ENCODE results near the gene GDPD5. TPM values are rescaled to one million over a fixed set of nuclear protein-coding genes. Genes with fewer than 3 reads are reported as not detected.
A peak's percentile ranks its signal among the peaks of the same experiment; 100 is the strongest.

Gene GDPD5
- total RNA-seq, 1 experiment from 2014 or later, result 12.2 TPM

DNA sequence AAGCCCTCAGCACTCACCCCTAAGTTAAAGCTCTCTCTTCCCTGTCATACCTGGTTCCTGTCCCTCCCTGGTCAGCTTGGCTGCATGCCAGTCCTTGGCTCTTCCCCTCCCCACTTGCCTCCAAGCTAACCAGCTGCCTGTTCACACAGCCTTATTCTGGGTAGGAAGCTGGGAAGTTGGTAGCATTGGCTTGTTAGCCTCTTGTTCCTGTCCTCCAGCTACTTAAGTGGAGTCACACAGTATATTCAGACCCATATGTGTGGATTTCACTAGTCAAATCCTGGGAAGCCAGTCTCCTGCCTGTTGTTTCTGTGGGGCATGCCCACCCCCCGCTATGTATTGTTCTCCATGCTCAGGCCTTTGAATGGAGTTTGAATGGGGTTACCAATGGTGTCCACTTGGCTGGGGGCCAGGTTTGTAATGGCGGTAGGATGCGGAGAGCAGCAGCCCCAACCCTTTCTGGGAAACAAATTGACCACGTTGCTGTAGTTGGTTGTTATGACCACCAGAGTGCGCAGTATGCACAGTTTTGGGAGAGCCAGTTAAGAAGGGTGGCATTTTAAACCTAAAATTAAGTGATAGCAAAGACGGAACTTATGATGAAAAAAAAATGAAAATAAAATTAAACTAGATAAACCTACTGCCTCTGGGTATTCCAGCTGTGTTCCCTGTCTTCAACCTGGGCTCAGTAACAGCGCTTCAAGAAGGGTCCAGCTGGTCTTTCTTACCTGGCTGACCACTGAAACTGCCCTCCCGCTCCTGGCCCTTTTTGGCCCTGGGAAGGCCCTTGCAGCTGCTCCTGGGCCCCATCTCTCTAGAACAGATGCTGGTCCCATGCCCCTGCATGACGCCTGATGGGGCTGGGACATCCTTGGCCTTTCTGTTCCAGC is 137.1 kb downstream of the GDPD5 start (continued):
- TF ChIP-seq, protein P1, sequence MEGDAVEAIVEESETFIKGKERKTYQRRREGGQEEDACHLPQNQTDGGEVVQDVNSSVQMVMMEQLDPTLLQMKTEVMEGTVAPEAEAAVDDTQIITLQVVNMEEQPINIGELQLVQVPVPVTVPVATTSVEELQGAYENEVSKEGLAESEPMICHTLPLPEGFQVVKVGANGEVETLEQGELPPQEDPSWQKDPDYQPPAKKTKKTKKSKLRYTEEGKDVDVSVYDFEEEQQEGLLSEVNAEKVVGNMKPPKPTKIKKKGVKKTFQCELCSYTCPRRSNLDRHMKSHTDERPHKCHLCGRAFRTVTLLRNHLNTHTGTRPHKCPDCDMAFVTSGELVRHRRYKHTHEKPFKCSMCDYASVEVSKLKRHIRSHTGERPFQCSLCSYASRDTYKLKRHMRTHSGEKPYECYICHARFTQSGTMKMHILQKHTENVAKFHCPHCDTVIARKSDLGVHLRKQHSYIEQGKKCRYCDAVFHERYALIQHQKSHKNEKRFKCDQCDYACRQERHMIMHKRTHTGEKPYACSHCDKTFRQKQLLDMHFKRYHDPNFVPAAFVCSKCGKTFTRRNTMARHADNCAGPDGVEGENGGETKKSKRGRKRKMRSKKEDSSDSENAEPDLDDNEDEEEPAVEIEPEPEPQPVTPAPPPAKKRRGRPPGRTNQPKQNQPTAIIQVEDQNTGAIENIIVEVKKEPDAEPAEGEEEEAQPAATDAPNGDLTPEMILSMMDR (IDR thresholded peaks at IDR 0.05), result peak; percentile 69
- TF ChIP-seq IRF2 (CRISPR knock-in tag; IDR thresholded peaks at IDR 0.05; ENCODE audit: borderline replicate concordance, low read depth) (no peak), SMAD3 (CRISPR knock-in tag; IDR thresholded peaks at IDR 0.05; ENCODE audit: borderline replicate concordance) (no peak), HMGA2 (CRISPR knock-in tag; IDR thresholded peaks at IDR 0.05) (no peak), SMAD4 (CRISPR knock-in tag; IDR thresholded peaks at IDR 0.05) (no peak)
- TF ChIP-seq, protein P2, sequence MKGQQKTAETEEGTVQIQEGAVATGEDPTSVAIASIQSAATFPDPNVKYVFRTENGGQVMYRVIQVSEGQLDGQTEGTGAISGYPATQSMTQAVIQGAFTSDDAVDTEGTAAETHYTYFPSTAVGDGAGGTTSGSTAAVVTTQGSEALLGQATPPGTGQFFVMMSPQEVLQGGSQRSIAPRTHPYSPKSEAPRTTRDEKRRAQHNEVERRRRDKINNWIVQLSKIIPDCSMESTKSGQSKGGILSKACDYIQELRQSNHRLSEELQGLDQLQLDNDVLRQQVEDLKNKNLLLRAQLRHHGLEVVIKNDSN (CRISPR knock-in tag; IDR thresholded peaks at IDR 0.05), result no peak
- TF ChIP-seq, protein P3, sequence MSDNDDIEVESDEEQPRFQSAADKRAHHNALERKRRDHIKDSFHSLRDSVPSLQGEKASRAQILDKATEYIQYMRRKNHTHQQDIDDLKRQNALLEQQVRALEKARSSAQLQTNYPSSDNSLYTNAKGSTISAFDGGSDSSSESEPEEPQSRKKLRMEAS (CRISPR knock-in tag; IDR thresholded peaks at IDR 0.05), result no peak

DNA sequence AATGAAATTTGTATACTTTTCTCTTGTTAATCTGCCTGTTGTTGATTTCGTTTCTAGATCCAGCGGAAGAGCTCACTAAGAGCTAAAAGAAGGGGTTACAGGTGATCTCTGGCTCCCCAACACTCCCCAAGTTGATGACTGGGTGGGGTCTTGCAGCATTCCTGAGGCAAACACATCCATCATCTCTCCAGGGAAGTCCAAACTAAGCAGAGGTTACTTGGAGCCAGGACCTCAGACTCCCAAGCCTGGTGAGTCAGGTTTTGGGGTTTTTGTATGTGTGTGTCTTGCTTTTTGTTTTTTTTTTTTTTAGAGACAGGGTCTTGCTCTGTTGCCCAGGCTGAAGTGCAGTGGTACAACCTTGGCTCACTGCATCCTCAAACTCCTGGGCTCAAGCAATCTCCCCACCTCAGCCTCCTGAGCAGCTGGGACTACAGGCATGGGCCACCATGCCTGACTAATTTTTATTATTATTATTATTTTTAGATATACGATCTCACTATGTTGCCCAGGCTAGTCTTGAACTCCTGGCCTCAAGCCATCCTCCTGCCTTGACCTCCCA is 137.9 kb downstream of the GDPD5 start:
- H3K36me3 Mint-ChIP-seq, result no peaks in the 10 kb centered on the region
- no peak overlapping the region for H3K27ac Mint-ChIP-seq
- no peak for DNase-seq (ENCODE audit: low spot score)
- H3K4me1 Mint-ChIP-seq, result peaks cover 26% of the 10 kb centered on the region
- ChIA-PET POLR2A (interaction anchor here (0.7 kb wide), 1 partner anchor 113 kb away, joined by 5 read pairs; no protein-coding TSS in a partner anchor), CTCF (interaction anchor here (0.6 to 7.5 kb wide), 24 partner anchors 11 to 382 kb away, joined by 3 to 89 read pairs (median 4); partner anchors contain the start of gene GDPD5)
- peaks cover 2% of the 10 kb centered on the region; the same call in 1 of the 2 replicates for H3K27me3 Mint-ChIP-seq (ENCODE audit: low read depth)
- no peak for TF ChIP-seq TEAD4 (CRISPR knock-in tag; IDR thresholded peaks at IDR 0.05)
- no peak for TF ChIP-seq ZNF138 (CRISPR knock-in tag; conservative IDR thresholded peaks at IDR 0.05)
- TF ChIP-seq ZNF396 (CRISPR knock-in tag; IDR thresholded peaks at IDR 0.05; ENCODE audit: borderline replicate concordance), result no peak
- TF ChIP-seq, protein P4, sequence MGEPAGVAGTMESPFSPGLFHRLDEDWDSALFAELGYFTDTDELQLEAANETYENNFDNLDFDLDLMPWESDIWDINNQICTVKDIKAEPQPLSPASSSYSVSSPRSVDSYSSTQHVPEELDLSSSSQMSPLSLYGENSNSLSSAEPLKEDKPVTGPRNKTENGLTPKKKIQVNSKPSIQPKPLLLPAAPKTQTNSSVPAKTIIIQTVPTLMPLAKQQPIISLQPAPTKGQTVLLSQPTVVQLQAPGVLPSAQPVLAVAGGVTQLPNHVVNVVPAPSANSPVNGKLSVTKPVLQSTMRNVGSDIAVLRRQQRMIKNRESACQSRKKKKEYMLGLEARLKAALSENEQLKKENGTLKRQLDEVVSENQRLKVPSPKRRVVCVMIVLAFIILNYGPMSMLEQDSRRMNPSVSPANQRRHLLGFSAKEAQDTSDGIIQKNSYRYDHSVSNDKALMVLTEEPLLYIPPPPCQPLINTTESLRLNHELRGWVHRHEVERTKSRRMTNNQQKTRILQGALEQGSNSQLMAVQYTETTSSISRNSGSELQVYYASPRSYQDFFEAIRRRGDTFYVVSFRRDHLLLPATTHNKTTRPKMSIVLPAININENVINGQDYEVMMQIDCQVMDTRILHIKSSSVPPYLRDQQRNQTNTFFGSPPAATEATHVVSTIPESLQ (CRISPR knock-in tag; IDR thresholded peaks at IDR 0.05), result no peak
- TF ChIP-seq PRRX2 (CRISPR knock-in tag; IDR thresholded peaks at IDR 0.05), result no peak
- TF ChIP-seq ZNF121 (CRISPR knock-in tag; IDR thresholded peaks at IDR 0.05), result peak; percentile 70; the same call in 1 of the 2 replicates
- no peak for TF ChIP-seq NR1H2 (CRISPR knock-in tag; IDR thresholded peaks at IDR 0.05)
- no peak for TF ChIP-seq TP53 (CRISPR knock-in tag; IDR thresholded peaks at IDR 0.05)
- TF ChIP-seq, protein P5, sequence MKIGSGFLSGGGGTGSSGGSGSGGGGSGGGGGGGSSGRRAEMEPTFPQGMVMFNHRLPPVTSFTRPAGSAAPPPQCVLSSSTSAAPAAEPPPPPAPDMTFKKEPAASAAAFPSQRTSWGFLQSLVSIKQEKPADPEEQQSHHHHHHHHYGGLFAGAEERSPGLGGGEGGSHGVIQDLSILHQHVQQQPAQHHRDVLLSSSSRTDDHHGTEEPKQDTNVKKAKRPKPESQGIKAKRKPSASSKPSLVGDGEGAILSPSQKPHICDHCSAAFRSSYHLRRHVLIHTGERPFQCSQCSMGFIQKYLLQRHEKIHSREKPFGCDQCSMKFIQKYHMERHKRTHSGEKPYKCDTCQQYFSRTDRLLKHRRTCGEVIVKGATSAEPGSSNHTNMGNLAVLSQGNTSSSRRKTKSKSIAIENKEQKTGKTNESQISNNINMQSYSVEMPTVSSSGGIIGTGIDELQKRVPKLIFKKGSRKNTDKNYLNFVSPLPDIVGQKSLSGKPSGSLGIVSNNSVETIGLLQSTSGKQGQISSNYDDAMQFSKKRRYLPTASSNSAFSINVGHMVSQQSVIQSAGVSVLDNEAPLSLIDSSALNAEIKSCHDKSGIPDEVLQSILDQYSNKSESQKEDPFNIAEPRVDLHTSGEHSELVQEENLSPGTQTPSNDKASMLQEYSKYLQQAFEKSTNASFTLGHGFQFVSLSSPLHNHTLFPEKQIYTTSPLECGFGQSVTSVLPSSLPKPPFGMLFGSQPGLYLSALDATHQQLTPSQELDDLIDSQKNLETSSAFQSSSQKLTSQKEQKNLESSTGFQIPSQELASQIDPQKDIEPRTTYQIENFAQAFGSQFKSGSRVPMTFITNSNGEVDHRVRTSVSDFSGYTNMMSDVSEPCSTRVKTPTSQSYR (CRISPR knock-in tag; IDR thresholded peaks at IDR 0.05), result no peak
- no peak for ATAC-seq
- H3K4me3 Mint-ChIP-seq, result no peak overlapping the region
- no peaks in the 10 kb centered on the region for H3K9me3 Mint-ChIP-seq
